HEK293 (cell line): ENCODE data around the gene HMGN3.

ENCODE experiments used
- CTCF ChIP-seq: fragments of 450-650 bp; formaldehyde crosslinking; IDR thresholded peaks from 2 replicates; pipeline ENCODE4 v1.5.1; 2016; ENCODE audit warnings: missing biosample characterization, missing genetic modification characterization
- ZNF112 ChIP-seq: fragments of 450-650 bp; formaldehyde crosslinking; IDR thresholded peaks from 2 replicates; pipeline ENCODE4 v1.5.0; 2017; ENCODE audit warnings: missing biosample characterization, missing genetic modification characterization
- ZNF701 ChIP-seq: fragments of 450-650 bp; formaldehyde crosslinking; IDR thresholded peaks from 2 replicates; pipeline ENCODE4 v1.5.1; 2016; ENCODE audit warnings: missing biosample characterization, missing genetic modification characterization

GRCh38 chr6:79239536-79240168, 5.2 kb upstream of the HMGN3 start:
- no peak for TF ChIP-seq CTCF (tag by site-specific recombination)
- no peak for TF ChIP-seq ZNF112
- no peak for TF ChIP-seq ZNF701
